HepG2 (cell line): ENCODE measurements around the gene BRAP. TPM values are rescaled to one million over a fixed set of nuclear protein-coding genes. Genes with fewer than 3 reads are reported as not detected.

Source experiments
- ADNP ChIP-seq: sonication (generic); formaldehyde crosslinking; IDR thresholded peaks from 2 replicates; pipeline ENCODE4 v1.4.0; 2020; ENCODE audit warnings: missing genetic modification reagents
- EHMT2 ChIP-seq: fragments of 200-600 bp; sonication (generic); IDR thresholded peaks from 2 replicates; pipeline ENCODE4 v1.7.0; 2017; ENCODE audit warnings: antibody characterized with exemption, low read depth, low read length, borderline replicate concordance
- ELF4 ChIP-seq: sonication (generic); formaldehyde crosslinking; IDR thresholded peaks from 2 replicates; pipeline ENCODE4 v1.5.0; 2020; ENCODE audit warnings: missing genetic modification reagents, mild to moderate bottlenecking, moderate library complexity, borderline replicate concordance
- GRHL1 ChIP-seq: sonication (generic); formaldehyde crosslinking; conservative IDR thresholded peaks from 2 replicates; pipeline ENCODE4 v1.8.0; 2022; ENCODE audit warnings: missing genetic modification reagents
- MAFK ChIP-seq, 2 experiments: IDR thresholded peaks in 1 of 2; conservative IDR thresholded peaks in 1 of 2; 2 replicates each; pipeline ENCODE4 v1.6.1; 2011; ENCODE audit warnings: improper control_type of control experiment in 2 of 2, low read length in 2 of 2
- NR0B2 ChIP-seq: sonication (generic); formaldehyde crosslinking; IDR thresholded peaks from 2 replicates; pipeline ENCODE4 v1.4.0; 2020; ENCODE audit warnings: mild to moderate bottlenecking, missing genetic modification reagents
- NR2F1 ChIP-seq, 2 experiments: fragments of 450-650 bp in 1 of 2; formaldehyde crosslinking in 1 of 2; IDR thresholded peaks; 2 replicates each; pipeline versions ENCODE4 v1.5.0 to v1.6.1; 2016 to 2020; ENCODE audit warnings: mild to moderate bottlenecking in 1 of 2, missing compliant biosample characterization in 1 of 2, missing genetic modification reagents in 1 of 2, moderate library complexity in 1 of 2
- POLR2AphosphoS2 ChIP-seq: IDR thresholded peaks from 2 replicates; pipeline ENCODE4 v1.6.1; 2011; ENCODE audit warnings: low read depth, low read length, improper control_type of control experiment
- PPARG ChIP-seq: conservative IDR thresholded peaks from 2 replicates; pipeline ENCODE4 v1.6.1; 2016; ENCODE audit warnings: missing biosample characterization, missing genetic modification reagents
- ZBTB25 ChIP-seq: IDR thresholded peaks from 2 replicates; pipeline ENCODE4 v1.6.1; 2018; ENCODE audit warnings: missing genetic modification reagents
- ZBTB33 ChIP-seq: sonication (generic); formaldehyde crosslinking; IDR thresholded peaks from 2 replicates; pipeline ENCODE4 v1.4.0; 2020; ENCODE audit warnings: missing genetic modification reagents
- ZNF138 ChIP-seq: sonication (generic); formaldehyde crosslinking; IDR thresholded peaks from 2 replicates; pipeline ENCODE4 v1.5.0; 2020; ENCODE audit warnings: mild to moderate bottlenecking, low read depth, missing genetic modification reagents
- ZNF235 ChIP-seq: sonication (generic); formaldehyde crosslinking; IDR thresholded peaks from 2 replicates; pipeline ENCODE4 v1.8.1; 2023; ENCODE audit warnings: mild to moderate bottlenecking, missing genetic modification reagents, borderline replicate concordance
- ZNF256 ChIP-seq: sonication (generic); formaldehyde crosslinking; conservative IDR thresholded peaks from 2 replicates; pipeline ENCODE4 v1.4.0; 2020; ENCODE audit warnings: missing genetic modification reagents
- ZNF281 ChIP-seq: sonication (generic); formaldehyde crosslinking; IDR thresholded peaks from 2 replicates; pipeline ENCODE4 v1.4.0; 2020; ENCODE audit warnings: missing genetic modification reagents, borderline replicate concordance
- ZNF3 ChIP-seq: IDR thresholded peaks from 2 replicates; pipeline ENCODE4 v1.7.0; 2017; ENCODE audit warnings: inconsistent platforms
- ZNF557 ChIP-seq: sonication (generic); formaldehyde crosslinking; IDR thresholded peaks from 2 replicates; pipeline ENCODE4 v1.4.0; 2020; ENCODE audit warnings: missing genetic modification reagents
- ZNF564 ChIP-seq: sonication (generic); formaldehyde crosslinking; IDR thresholded peaks from 2 replicates; pipeline ENCODE4 v1.8.1; 2023; ENCODE audit warnings: mild to moderate bottlenecking, missing genetic modification reagents
- polyA plus RNA-seq, 8 experiments: library from polyadenylated mRNA; depleted of rRNA in 3 of 8; stranded (reverse) in 7 of 8; unstranded in 1 of 8; fragments of >200 nt; fragmentation: Illumina TruSeq in 4 of 8; extraction: Trizol in 4 of 8; gene quantifications; 2 replicates each; pipeline versions ENCODE4 v1.2.1 to v1.2.3, GENCODE V29; 2011 to 2016; ENCODE audit warnings: low read depth in 4 of 8, missing spikeins in 1 of 8, mixed read lengths in 1 of 8; ENCODE audit not compliant: insufficient read depth in 1 of 8
- total RNA-seq, 5 experiments: library from RNA; depleted of rRNA; stranded (reverse); fragments of >200 nt; fragmentation: Illumina TruSeq; extraction: Trizol; gene quantifications; 2 replicates each; pipeline ENCODE4 v1.2.3, GENCODE V29; 2016; ENCODE audit warnings: low read depth in 1 of 5
- TF ChIP-seq, protein P1 (sequence below): sonication (generic); formaldehyde crosslinking; IDR thresholded peaks from 2 replicates; pipeline ENCODE4 v1.9.0; 2021; ENCODE audit warnings: missing genetic modification reagents, borderline replicate concordance

Gene BRAP
- total and polyA plus RNA-seq, 2 of the 13 experiments (the other 11 are each of a cell fraction or from before 2014, with no cell fraction given): 8.1 to 15.4 TPM

GRCh38 chr12:111597831-111598636 lies 87.7 kb downstream of the BRAP start (continued):
- TF ChIP-seq, protein P1, sequence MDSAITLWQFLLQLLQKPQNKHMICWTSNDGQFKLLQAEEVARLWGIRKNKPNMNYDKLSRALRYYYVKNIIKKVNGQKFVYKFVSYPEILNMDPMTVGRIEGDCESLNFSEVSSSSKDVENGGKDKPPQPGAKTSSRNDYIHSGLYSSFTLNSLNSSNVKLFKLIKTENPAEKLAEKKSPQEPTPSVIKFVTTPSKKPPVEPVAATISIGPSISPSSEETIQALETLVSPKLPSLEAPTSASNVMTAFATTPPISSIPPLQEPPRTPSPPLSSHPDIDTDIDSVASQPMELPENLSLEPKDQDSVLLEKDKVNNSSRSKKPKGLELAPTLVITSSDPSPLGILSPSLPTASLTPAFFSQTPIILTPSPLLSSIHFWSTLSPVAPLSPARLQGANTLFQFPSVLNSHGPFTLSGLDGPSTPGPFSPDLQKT (CRISPR knock-in tag): no peak
- no peak for TF ChIP-seq ZNF557
- TF ChIP-seq ZBTB25: no peak
- no peak for TF ChIP-seq POLR2AphosphoS2
- no peak for TF ChIP-seq ELF4
- TF ChIP-seq ZBTB33 (CRISPR knock-in tag): no peak
- TF ChIP-seq EHMT2: no peak
- TF ChIP-seq ZNF564 (CRISPR knock-in tag): no peak
- TF ChIP-seq ADNP: no peak
- TF ChIP-seq ZNF138 (CRISPR knock-in tag): no peak
- TF ChIP-seq NR0B2: no peak
- TF ChIP-seq MAFK (conservative IDR thresholded peaks at IDR 0.05 in 1 of 2, IDR thresholded peaks at IDR 0.05 in 1 of 2; ENCODE audit: low read length in 2 of 2): no peak
- no peak for TF ChIP-seq ZNF281 (CRISPR knock-in tag)
- TF ChIP-seq PPARG (CRISPR knock-in tag): no peak
- TF ChIP-seq ZNF235 (CRISPR knock-in tag): no peak
- TF ChIP-seq ZNF256 (CRISPR knock-in tag): no peak
- TF ChIP-seq GRHL1: no peak
- TF ChIP-seq ZNF3 (CRISPR knock-in tag): no peak
- no peak for TF ChIP-seq NR2F1 (CRISPR knock-in tag; IDR thresholded peaks at IDR 0.05)
